K562 (cell line): Measurements from ENCODE around the gene SELL. TPM values are rescaled to one million over a fixed set of nuclear protein-coding genes. Genes with fewer than 3 reads are reported as not detected.

Source experiments
- ATAC-seq: fragments of 200-7000 bp; cut with Tn5 transposase; 3 replicates; pipeline ENCODE4 v1.9.1; 2020; ENCODE audit warnings: moderate library complexity
- BruUV-seq: library from RNA; stranded (reverse); fragments of 400-500 nt; replicated peaks from 2 replicates; lab custom pipeline; 2021; lab: Mats Ljungman, UMichigan
- CTCF ChIA-PET: fragments of 300-600 bp; formaldehyde crosslinking; extraction: SDS; loops from one replicate; lab custom pipeline; 2021; ENCODE audit warnings: low intra/inter-chr PET ratio; lab: Yijun Ruan, JAX
- POLR2A ChIA-PET: fragments of 300-600, 350-650 bp; sonication (Branson Sonifier 250); formaldehyde crosslinking; extraction: SDS; loops from one replicate; lab custom pipeline; 2021; ENCODE audit warnings: antibody characterized with exemption, inconsistent platforms; lab: Yijun Ruan, JAX
- DNase-seq, 4 experiments: peaks; one replicate each; pipeline versions ENCODE4 v3.0.0 to v3.0.0-alpha.2; 2011 to 2018; ENCODE audit warnings: low spot score in 3 of 4, mixed read lengths in 3 of 4; ENCODE audit errors: extremely low read depth in 1 of 4
- FAIRE-seq: peaks from 2 replicates; lab custom pipeline; 2011; peaks lifted over from hg19 to GRCh38; lab: Jason Lieb, UNC
- H2AFZ ChIP-seq: 2 replicates; pipeline ENCODE4 v1.6.0; 2011; ENCODE audit warnings: low read depth, low read length, control low read depth, inconsistent platforms
- H3K27ac ChIP-seq: fragments of 200-600 bp; 3 replicates; pipeline ENCODE4 v1.8.0; 2011; ENCODE audit warnings: low read depth, mild to moderate bottlenecking, control low read depth, inconsistent platforms, low read length, moderate library complexity, mixed read lengths; ENCODE audit errors: extremely low read depth
- H3K27me3 ChIP-seq, 2 experiments: fragments of 300-600 bp in 1 of 2; 2 replicates in 1 of 2; 3 replicates in 1 of 2; pipeline versions ENCODE4 v1.6.0 to v1.8.0; 2011; ENCODE audit warnings: inconsistent platforms in 2 of 2, low read length in 2 of 2, mild to moderate bottlenecking in 1 of 2, mixed read lengths in 1 of 2, moderate library complexity in 1 of 2; ENCODE audit not compliant: control insufficient read depth in 2 of 2, insufficient read depth in 2 of 2
- H3K36me3 ChIP-seq: fragments of 300-600 bp; 3 replicates; pipeline ENCODE4 v1.8.0; 2011; ENCODE audit warnings: mild to moderate bottlenecking, low read length, inconsistent platforms; ENCODE audit not compliant: control insufficient read depth, insufficient read depth
- H3K4me1 ChIP-seq, 2 experiments: fragments of 200-600 bp in 1 of 2; replicated peaks in 1 of 2; 2 replicates in 1 of 2; 3 replicates in 1 of 2; pipeline versions ENCODE4 v1.5.1 to v1.8.0; 2011; ENCODE audit warnings: inconsistent platforms in 2 of 2, low read length in 2 of 2, mild to moderate bottlenecking in 1 of 2, mixed read lengths in 1 of 2, moderate library complexity in 1 of 2; ENCODE audit not compliant: control insufficient read depth in 2 of 2, insufficient read depth in 2 of 2
- H3K4me2 ChIP-seq: 2 replicates; pipeline ENCODE4 v1.6.1; 2011; ENCODE audit warnings: low read length, control low read depth, inconsistent platforms, mixed read lengths; ENCODE audit not compliant: insufficient read depth
- H3K4me3 ChIP-seq: fragments of 200-600 bp; sonication (generic), shearing (Covaris generic); 2 replicates; pipeline ENCODE4 v1.5.1; 2016; ENCODE audit warnings: control low read depth, inconsistent platforms
- H3K79me2 ChIP-seq: fragments of 200-600 bp; 3 replicates; pipeline ENCODE4 v1.8.0; 2011; ENCODE audit warnings: low read length, inconsistent platforms; ENCODE audit not compliant: control insufficient read depth, insufficient read depth
- H3K9ac ChIP-seq, 2 experiments: 2 replicates each; pipeline versions ENCODE4 v1.6.0 to v1.6.1; 2011; ENCODE audit warnings: low read depth in 2 of 2, low read length in 2 of 2, control low read depth in 1 of 2, inconsistent platforms in 1 of 2, mild to moderate bottlenecking in 1 of 2, mixed read lengths in 1 of 2; ENCODE audit not compliant: insufficient read depth in 1 of 2
- H3K9me1 ChIP-seq: one replicate; pipeline ENCODE4 v1.6.0; 2011; ENCODE audit warnings: inconsistent platforms, mild to moderate bottlenecking, low read length, moderate library complexity; ENCODE audit not compliant: control insufficient read depth, insufficient read depth
- H3K9me3 ChIP-seq: replicated peaks from 2 replicates; pipeline ENCODE4 v1.5.1; 2011; ENCODE audit warnings: low read depth, low read length, inconsistent platforms; ENCODE audit not compliant: control insufficient read depth, insufficient read depth
- H4K20me1 ChIP-seq: replicated peaks from 2 replicates; pipeline ENCODE4 v1.6.1; 2011; ENCODE audit warnings: low read length, inconsistent platforms, mixed read lengths; ENCODE audit not compliant: control insufficient read depth, insufficient read depth
- MEF2A ChIP-seq: IDR thresholded peaks from 2 replicates; pipeline ENCODE4 v1.6.1; 2011; ENCODE audit warnings: low read depth, mild to moderate bottlenecking, low read length, moderate library complexity; ENCODE audit not compliant: control insufficient read depth
- ZNF583 ChIP-seq: fragments of 250-450 bp; sonication (Bioruptor Pico); IDR thresholded peaks from 2 replicates; pipeline ENCODE4 v1.4.0; 2020
- WGBS: fragments of 100-300 bp; shearing (Covaris generic); methylation state at CpG from one replicate; pipeline ENCODE4 v1.1.6; 2016; ENCODE audit warnings: low coverage, mixed read lengths; ENCODE audit not compliant: insufficient coverage; ENCODE audit errors: missing lambda C conversion rate; 5-methylcytosine and 5-hydroxymethylcytosine counted together
- in situ Hi-C: fragments of 300-500 bp; cut with MboI; formaldehyde crosslinking; loops from 4 replicates; pipeline ENCODE4 v1.15.0; 2018; ENCODE audit warnings: inconsistent platforms, mixed read lengths
- intact Hi-C: fragments of 100-400 bp; cut with micrococcal nuclease; formaldehyde crosslinking; loops from 2 replicates; pipeline ENCODE4 v1.14.2; 2022
- polyA plus RNA-seq, 8 experiments: library from polyadenylated mRNA; depleted of rRNA in 4 of 8; stranded (reverse) in 5 of 8; unstranded in 3 of 8; fragments of >200 nt; fragmentation: Nextera tagmentation in 2 of 8; fragmentation: Illumina TruSeq in 1 of 8; extraction: Ambion mirVana in 2 of 8; extraction: Trizol in 1 of 8; gene quantifications; 2 replicates each; pipeline versions ENCODE4 v1.2.1 to v1.2.3, GENCODE V29; 2011 to 2014; ENCODE audit warnings: inconsistent platforms in 1 of 8, missing spikeins in 1 of 8
- total RNA-seq, 7 experiments: library from RNA; depleted of rRNA in 6 of 7; stranded (reverse); fragments of >200 nt in 6 of 7; fragmentation: Illumina TruSeq in 2 of 7; extraction: Trizol in 2 of 7; gene quantifications; 2 replicates each; pipeline versions ENCODE4 v1.2.1 to v1.2.3, GENCODE V29; 2011 to 2021; ENCODE audit warnings: low replicate concordance in 1 of 7
- TF ChIP-seq, protein P1 (sequence below): fragments of 250-450 bp; sonication (Bioruptor Pico); IDR thresholded peaks from 2 replicates; pipeline ENCODE4 v1.4.0; 2020
- TF ChIP-seq, protein P2 (sequence below): IDR thresholded peaks from 2 replicates; pipeline ENCODE4 v1.6.1; 2011; ENCODE audit not compliant: insufficient read length; ENCODE audit errors: extremely low read depth
- TF ChIP-seq, protein P3 (sequence below), 2 experiments: fragments of 450-650 bp; formaldehyde crosslinking in 1 of 2; IDR thresholded peaks; 2 replicates each; pipeline versions ENCODE4 v1.4.0 to v1.6.1; 2014 to 2020; ENCODE audit warnings: mild to moderate bottlenecking in 2 of 2, borderline replicate concordance in 1 of 2, low read depth in 1 of 2

Gene SELL
- total and polyA plus RNA-seq, 9 of the 15 experiments (the other 6 are each of a cell fraction or from before 2014, with no cell fraction given) = 0.51 TPM; not detected in 8

DNA sequence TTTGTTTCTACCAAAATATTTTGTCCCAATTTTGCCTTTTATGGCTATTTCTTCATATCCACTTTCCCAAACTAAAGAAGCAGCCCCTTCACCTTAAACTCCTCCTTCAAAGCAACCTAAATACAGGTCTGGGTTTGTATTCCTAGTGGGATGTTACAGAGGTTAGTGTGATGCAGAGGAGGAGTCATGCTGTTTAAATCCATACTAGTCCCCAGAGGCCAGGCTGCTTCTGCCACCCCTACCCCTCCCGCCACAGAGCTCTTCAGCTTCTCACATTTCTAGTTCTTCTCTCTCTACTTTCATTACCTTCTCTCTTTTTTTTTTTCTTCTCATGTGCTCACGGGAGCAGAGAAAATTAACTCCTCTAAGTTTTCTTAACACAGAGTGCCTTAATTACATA, 29.3 kb downstream of the SELL start:
- H3K27me3 ChIP-seq = no peaks in the 10 kb centered on the region; a peak in 1 of 5 replicates
- FAIRE-seq (no peak), DNase-seq (no peak), ATAC-seq (no peak)
- TF ChIP-seq ZNF583 (CRISPR knock-in tag) (no peak), MEF2A (no peak)
- TF ChIP-seq, protein P1, sequence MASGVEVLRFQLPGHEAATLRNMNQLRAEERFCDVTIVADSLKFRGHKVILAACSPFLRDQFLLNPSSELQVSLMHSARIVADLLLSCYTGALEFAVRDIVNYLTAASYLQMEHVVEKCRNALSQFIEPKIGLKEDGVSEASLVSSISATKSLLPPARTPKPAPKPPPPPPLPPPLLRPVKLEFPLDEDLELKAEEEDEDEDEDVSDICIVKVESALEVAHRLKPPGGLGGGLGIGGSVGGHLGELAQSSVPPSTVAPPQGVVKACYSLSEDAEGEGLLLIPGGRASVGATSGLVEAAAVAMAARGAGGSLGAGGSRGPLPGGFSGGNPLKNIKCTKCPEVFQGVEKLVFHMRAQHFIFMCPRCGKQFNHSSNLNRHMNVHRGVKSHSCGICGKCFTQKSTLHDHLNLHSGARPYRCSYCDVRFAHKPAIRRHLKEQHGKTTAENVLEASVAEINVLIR (CRISPR knock-in tag) = no peak
- no peaks in the 10 kb centered on the region for H3K9me3 ChIP-seq
- H3K9ac ChIP-seq = no peak overlapping the region
- POLR2A ChIA-PET = no interaction called here
- no peaks in the 10 kb centered on the region for H3K36me3 ChIP-seq
- H3K4me3 ChIP-seq = no peak overlapping the region
- H3K4me1 ChIP-seq = no peaks in the 10 kb centered on the region
- H2AFZ ChIP-seq = no peak overlapping the region
- WGBS = 4% methylated on average over 2 of the region's 2 CpGs
- H3K27ac ChIP-seq = no peak overlapping the region
- in situ Hi-C loops = no loop called here
- intact Hi-C loops = no loop called here
- H3K4me2 ChIP-seq = no peak overlapping the region
- CTCF ChIA-PET = interaction anchor here (0.6 kb wide), 1 partner anchor 23 kb away, joined by 3 read pairs; no protein-coding TSS in a partner anchor
- H4K20me1 ChIP-seq = no peaks in the 10 kb centered on the region
- H3K79me2 ChIP-seq = no peaks in the 10 kb centered on the region
- BruUV-seq = no TSS peak
- H3K9me1 ChIP-seq = no peaks in the 10 kb centered on the region

DNA sequence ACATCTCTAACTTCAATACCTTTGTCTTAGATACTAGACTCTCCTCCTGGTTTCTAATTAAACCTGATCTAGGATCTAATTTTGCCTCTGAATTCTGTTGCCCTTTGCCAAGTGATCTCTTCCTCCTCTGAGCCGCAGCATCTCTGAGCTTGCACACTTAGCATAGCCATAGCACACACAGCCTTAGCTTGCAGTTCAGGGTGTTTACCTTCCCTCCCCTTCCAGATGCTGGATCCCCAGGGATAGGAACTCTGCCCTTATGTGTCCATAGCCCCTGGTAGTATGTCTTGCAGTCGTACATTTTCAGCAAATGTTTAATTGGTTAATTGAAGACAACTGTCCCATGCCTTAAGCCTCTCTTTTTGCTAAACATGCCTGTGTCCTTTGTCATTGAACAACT, 30.3 kb downstream of the SELL start:
- Histone ChIP-seq H3K9me3 (no peaks in the 10 kb centered on the region), H3K79me2 (no peaks in the 10 kb centered on the region), H2AFZ (no peak overlapping the region), H3K4me1 (no peaks in the 10 kb centered on the region), H3K4me2 (no peak overlapping the region), H3K36me3 (no peaks in the 10 kb centered on the region), H3K27me3 (no peaks in the 10 kb centered on the region; a peak in 1 of 5 replicates), H3K9ac (no peak overlapping the region), H3K27ac (no peak overlapping the region), H4K20me1 (no peaks in the 10 kb centered on the region), H3K4me3 (no peak overlapping the region), H3K9me1 (no peaks in the 10 kb centered on the region)
- no TSS peak for BruUV-seq
- no peak for DNase-seq
- in situ Hi-C loops = no loop called here
- CTCF ChIA-PET = interaction anchor here (0.6 kb wide), 1 partner anchor 15 kb away, joined by 3 read pairs; no protein-coding TSS in a partner anchor
- WGBS = 0% methylated on average over 2 of the region's 2 CpGs
- intact Hi-C loops = no loop called here
- FAIRE-seq = no peak
- ATAC-seq = no peak
- POLR2A ChIA-PET = no interaction called here
- TF ChIP-seq, protein P2, sequence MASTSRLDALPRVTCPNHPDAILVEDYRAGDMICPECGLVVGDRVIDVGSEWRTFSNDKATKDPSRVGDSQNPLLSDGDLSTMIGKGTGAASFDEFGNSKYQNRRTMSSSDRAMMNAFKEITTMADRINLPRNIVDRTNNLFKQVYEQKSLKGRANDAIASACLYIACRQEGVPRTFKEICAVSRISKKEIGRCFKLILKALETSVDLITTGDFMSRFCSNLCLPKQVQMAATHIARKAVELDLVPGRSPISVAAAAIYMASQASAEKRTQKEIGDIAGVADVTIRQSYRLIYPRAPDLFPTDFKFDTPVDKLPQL = no peak
- TF ChIP-seq, protein P3, sequence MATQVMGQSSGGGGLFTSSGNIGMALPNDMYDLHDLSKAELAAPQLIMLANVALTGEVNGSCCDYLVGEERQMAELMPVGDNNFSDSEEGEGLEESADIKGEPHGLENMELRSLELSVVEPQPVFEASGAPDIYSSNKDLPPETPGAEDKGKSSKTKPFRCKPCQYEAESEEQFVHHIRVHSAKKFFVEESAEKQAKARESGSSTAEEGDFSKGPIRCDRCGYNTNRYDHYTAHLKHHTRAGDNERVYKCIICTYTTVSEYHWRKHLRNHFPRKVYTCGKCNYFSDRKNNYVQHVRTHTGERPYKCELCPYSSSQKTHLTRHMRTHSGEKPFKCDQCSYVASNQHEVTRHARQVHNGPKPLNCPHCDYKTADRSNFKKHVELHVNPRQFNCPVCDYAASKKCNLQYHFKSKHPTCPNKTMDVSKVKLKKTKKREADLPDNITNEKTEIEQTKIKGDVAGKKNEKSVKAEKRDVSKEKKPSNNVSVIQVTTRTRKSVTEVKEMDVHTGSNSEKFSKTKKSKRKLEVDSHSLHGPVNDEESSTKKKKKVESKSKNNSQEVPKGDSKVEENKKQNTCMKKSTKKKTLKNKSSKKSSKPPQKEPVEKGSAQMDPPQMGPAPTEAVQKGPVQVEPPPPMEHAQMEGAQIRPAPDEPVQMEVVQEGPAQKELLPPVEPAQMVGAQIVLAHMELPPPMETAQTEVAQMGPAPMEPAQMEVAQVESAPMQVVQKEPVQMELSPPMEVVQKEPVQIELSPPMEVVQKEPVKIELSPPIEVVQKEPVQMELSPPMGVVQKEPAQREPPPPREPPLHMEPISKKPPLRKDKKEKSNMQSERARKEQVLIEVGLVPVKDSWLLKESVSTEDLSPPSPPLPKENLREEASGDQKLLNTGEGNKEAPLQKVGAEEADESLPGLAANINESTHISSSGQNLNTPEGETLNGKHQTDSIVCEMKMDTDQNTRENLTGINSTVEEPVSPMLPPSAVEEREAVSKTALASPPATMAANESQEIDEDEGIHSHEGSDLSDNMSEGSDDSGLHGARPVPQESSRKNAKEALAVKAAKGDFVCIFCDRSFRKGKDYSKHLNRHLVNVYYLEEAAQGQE (IDR thresholded peaks at IDR 0.05; ENCODE audit: borderline replicate concordance) = no peak
- TF ChIP-seq, protein P3 (CRISPR knock-in tag; IDR thresholded peaks at IDR 0.05; ENCODE audit: low read depth) = no peak
